Neural crest cell (in vitro differentiated cells): ENCODE results near the gene FRAS1. TPM values are rescaled to one million over a fixed set of nuclear protein-coding genes. Genes with fewer than 3 reads are reported as not detected.

Experiments used
- DNase-seq: peaks from one replicate; pipeline ENCODE4 v3.0.0; 2021; ENCODE audit warnings: low read depth, mixed read lengths, low spot score
- H3K27ac Mint-ChIP-seq: one replicate; pipeline ENCODE4 v1.8.0; 2021; ENCODE audit warnings: mild to moderate bottlenecking, mixed read lengths; ENCODE audit not compliant: unreplicated experiment
- H3K27me3 Mint-ChIP-seq: 2 replicates; pipeline ENCODE4 v1.8.0; 2021; ENCODE audit warnings: low read depth, mild to moderate bottlenecking, mixed read lengths
- H3K36me3 Mint-ChIP-seq: 2 replicates; pipeline ENCODE4 v1.8.0; 2021; ENCODE audit warnings: low read depth, mild to moderate bottlenecking, mixed read lengths
- H3K4me1 Mint-ChIP-seq: 2 replicates; pipeline ENCODE4 v1.8.0; 2021; ENCODE audit warnings: mixed read lengths
- H3K4me3 Mint-ChIP-seq: one replicate; pipeline ENCODE4 v1.8.0; 2021; ENCODE audit warnings: mild to moderate bottlenecking, mixed read lengths
- H3K9me3 Mint-ChIP-seq: 2 replicates; pipeline ENCODE4 v1.8.0; 2021; ENCODE audit warnings: mixed read lengths
- total RNA-seq: library from RNA; stranded (reverse); gene quantifications from 2 replicates; pipeline ENCODE4 v1.2.1, GENCODE V29; 2021
- TF ChIP-seq, protein P1 (sequence below): fragments of 200-600 bp; sonication (generic); conservative IDR thresholded peaks from 2 replicates; pipeline ENCODE4 v1.5.0; 2021; ENCODE audit warnings: antibody characterized with exemption, mild to moderate bottlenecking

Gene FRAS1
- total RNA-seq, 1 donor from 2014 or later = 8.4 TPM

DNA sequence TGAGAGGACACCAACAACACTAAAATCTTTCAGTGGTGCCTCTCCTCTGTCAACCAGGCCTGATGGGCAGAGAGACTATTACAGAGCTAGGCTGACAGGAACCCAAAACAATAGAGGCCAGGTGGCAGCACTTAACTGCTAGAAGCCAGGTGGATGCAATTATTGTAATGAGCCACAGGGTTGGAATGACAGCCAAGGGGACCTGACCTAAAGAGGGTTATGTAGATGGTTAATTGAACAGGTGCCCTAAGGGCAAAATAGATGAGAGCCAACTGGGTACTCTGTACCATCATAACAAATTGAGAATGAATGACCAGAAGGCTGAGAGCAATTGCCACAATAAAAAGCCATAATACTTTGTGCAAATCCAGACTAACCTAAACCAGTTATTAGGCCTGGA is 24.7 kb upstream of the FRAS1 start:
- no peaks in the 10 kb centered on the region for H3K27me3 Mint-ChIP-seq
- TF ChIP-seq, protein P1, sequence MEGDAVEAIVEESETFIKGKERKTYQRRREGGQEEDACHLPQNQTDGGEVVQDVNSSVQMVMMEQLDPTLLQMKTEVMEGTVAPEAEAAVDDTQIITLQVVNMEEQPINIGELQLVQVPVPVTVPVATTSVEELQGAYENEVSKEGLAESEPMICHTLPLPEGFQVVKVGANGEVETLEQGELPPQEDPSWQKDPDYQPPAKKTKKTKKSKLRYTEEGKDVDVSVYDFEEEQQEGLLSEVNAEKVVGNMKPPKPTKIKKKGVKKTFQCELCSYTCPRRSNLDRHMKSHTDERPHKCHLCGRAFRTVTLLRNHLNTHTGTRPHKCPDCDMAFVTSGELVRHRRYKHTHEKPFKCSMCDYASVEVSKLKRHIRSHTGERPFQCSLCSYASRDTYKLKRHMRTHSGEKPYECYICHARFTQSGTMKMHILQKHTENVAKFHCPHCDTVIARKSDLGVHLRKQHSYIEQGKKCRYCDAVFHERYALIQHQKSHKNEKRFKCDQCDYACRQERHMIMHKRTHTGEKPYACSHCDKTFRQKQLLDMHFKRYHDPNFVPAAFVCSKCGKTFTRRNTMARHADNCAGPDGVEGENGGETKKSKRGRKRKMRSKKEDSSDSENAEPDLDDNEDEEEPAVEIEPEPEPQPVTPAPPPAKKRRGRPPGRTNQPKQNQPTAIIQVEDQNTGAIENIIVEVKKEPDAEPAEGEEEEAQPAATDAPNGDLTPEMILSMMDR = no peak
- H3K9me3 Mint-ChIP-seq = peaks cover 2% of the 10 kb centered on the region
- DNase-seq = no peak
- peaks cover 2% of the 10 kb centered on the region for H3K36me3 Mint-ChIP-seq
- H3K27ac Mint-ChIP-seq = no peak overlapping the region
- H3K4me3 Mint-ChIP-seq = no peak overlapping the region
- no peaks in the 10 kb centered on the region for H3K4me1 Mint-ChIP-seq

DNA sequence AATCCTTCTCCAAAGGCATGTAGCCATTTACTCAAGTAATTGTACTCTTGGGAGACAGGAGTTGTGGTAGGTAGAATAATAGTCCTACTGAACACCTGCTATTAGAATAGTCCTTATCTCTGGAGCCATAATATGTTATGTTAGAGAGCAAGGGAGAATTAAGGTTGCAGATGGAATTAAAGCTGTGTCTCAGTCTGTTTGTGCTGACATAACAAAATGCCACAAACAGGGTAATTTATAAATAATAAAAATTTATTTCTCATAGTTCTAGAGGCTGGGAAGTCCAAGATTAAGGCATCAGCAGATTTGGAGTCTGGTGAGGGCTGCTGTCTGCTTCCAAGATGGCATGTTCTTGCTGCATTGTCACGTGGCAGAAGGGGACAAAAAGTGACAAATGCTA is 24.2 kb upstream of the FRAS1 start:
- TF ChIP-seq, protein P1 = no peak
- Mint-ChIP-seq H3K4me3 (no peak overlapping the region), H3K36me3 (peaks cover 2% of the 10 kb centered on the region), H3K9me3 (peaks cover 2% of the 10 kb centered on the region), H3K4me1 (no peaks in the 10 kb centered on the region), H3K27me3 (no peaks in the 10 kb centered on the region), H3K27ac (no peak overlapping the region)
- DNase-seq = no peak

DNA sequence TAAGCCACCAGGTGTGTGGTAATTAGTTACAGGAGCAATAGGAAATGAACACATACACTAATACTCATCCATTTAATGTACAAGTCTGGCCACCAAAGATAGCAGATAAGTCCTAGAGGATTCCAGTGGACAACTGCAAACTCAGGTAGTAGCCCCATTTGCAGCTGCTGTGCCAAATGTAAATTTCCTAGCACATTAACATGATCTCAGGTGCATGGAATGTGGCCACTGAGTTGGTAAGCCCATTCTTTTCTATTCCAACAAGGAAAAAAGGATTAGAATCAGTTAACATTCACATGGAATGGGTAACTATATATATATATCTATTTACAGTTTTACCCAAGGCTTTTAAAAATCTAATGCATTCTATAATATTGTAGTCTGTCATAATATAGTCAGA is 23.3 kb upstream of the FRAS1 start:
- H3K4me3 Mint-ChIP-seq = no peak overlapping the region
- H3K4me1 Mint-ChIP-seq = no peaks in the 10 kb centered on the region
- H3K27ac Mint-ChIP-seq = no peak overlapping the region
- peaks cover 2% of the 10 kb centered on the region for H3K9me3 Mint-ChIP-seq
- TF ChIP-seq, protein P1 = no peak
- peaks cover 2% of the 10 kb centered on the region for H3K36me3 Mint-ChIP-seq
- DNase-seq = no peak
- no peaks in the 10 kb centered on the region for H3K27me3 Mint-ChIP-seq

- Mint-ChIP-seq H3K27me3 (no peaks in the 10 kb centered on the region), H3K4me1 (peaks cover 6% of the 10 kb centered on the region), H3K4me3 (no peak overlapping the region), H3K9me3 (peaks cover 11% of the 10 kb centered on the region), H3K27ac (no peak overlapping the region), H3K36me3 (peaks cover 3% of the 10 kb centered on the region)
- no peak for DNase-seq
- TF ChIP-seq, protein P1 = no peak
Measured at GRCh38 chr4:78038704-78039103, 18.4 kb upstream of the FRAS1 start.

DNA sequence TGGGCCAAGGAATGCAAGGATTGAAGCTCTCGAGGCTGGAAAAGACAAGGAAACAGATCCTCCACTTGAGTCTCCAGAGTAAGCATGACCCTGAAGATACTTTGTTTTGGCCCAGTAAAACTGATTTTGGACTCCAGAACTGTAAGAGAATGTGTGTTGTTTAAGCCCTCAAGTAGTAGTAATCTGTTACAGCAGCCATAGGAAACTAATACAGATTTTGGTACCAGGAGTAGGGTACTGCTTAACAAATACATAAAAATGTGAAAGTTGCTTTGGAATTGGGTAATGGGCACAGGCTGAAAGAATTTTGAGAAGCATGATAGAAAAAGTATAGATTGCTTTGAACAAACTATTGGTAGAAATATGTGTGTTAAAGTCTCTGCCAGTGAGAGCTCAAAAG is 17.4 kb upstream of the FRAS1 start:
- Mint-ChIP-seq H3K27me3 (no peaks in the 10 kb centered on the region), H3K4me1 (peaks cover 6% of the 10 kb centered on the region), H3K36me3 (peaks cover 3% of the 10 kb centered on the region), H3K27ac (no peak overlapping the region), H3K4me3 (no peak overlapping the region), H3K9me3 (peaks cover 11% of the 10 kb centered on the region)
- no peak for DNase-seq
- TF ChIP-seq, protein P1 = no peak

- no peaks in the 10 kb centered on the region for H3K27me3 Mint-ChIP-seq
- H3K4me3 Mint-ChIP-seq = no peak overlapping the region
- peaks cover 11% of the 10 kb centered on the region for H3K9me3 Mint-ChIP-seq
Measured at GRCh38 chr4:78040431-78040830, 16.7 kb upstream of the FRAS1 start.

More at GRCh38 chr4:78040431-78040830, 16.7 kb upstream of the FRAS1 start:
- Mint-ChIP-seq H3K4me1 (peaks cover 6% of the 10 kb centered on the region), H3K36me3 (peaks cover 3% of the 10 kb centered on the region), H3K27ac (no peak overlapping the region)
- TF ChIP-seq, protein P1 = no peak
- DNase-seq = no peak
